Vagina (tissue), 2 donors: ENCODE data around the gene UGT1A3.

Source experiments
- POLR2A ChIP-seq, 2 donors: fragments of 450-650 bp; IDR thresholded peaks; one replicate each; pipeline ENCODE4 v1.6.1; 2017; ENCODE audit warnings: antibody characterized with exemption in 2 of 2, mild to moderate bottlenecking in 2 of 2, moderate library complexity in 2 of 2
- POLR2AphosphoS5 ChIP-seq, 2 donors: sonication (generic); formaldehyde crosslinking; IDR thresholded peaks; one replicate each; pipeline ENCODE4 v1.9.0; 2017; ENCODE audit warnings: antibody characterized with exemption in 2 of 2, mild to moderate bottlenecking in 2 of 2, low read depth in 1 of 2; ENCODE audit not compliant: insufficient read depth in 1 of 2
- TF ChIP-seq, protein P1 (sequence below), 3 experiments: fragments of 450-650 bp in 2 of 3; fragments of 200-600 bp in 1 of 3; sonication (generic) in 1 of 3; IDR thresholded peaks; one replicate each; pipeline ENCODE4 v1.5.1; 2017 to 2019; ENCODE audit warnings: antibody characterized with exemption in 3 of 3, mild to moderate bottlenecking in 2 of 3, moderate library complexity in 2 of 3

DNA sequence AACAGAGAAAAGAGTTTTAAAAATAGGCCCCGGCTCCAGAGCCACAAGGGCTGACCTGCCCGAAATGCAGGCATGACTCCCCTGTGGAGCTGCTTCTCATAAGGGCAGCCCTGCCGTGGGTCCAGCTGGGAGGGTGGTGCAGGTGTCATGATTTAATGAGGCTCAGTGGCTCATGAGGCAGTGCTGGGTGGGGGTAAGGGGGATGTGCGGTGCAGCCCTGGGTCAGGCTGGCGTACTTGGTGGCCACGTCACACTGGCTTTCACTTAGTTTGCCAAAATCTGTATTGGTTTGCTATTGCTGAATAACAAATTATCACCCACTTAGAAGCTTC lies 91.9 kb downstream of the UGT1A3 start:
- TF ChIP-seq POLR2A (IDR thresholded peaks at IDR 0.05) (no peak), POLR2AphosphoS5 (IDR thresholded peaks at IDR 0.05; ENCODE audit: insufficient read depth in 1 of 2, low read depth in 1 of 2) (no peak)
- TF ChIP-seq, protein P1, sequence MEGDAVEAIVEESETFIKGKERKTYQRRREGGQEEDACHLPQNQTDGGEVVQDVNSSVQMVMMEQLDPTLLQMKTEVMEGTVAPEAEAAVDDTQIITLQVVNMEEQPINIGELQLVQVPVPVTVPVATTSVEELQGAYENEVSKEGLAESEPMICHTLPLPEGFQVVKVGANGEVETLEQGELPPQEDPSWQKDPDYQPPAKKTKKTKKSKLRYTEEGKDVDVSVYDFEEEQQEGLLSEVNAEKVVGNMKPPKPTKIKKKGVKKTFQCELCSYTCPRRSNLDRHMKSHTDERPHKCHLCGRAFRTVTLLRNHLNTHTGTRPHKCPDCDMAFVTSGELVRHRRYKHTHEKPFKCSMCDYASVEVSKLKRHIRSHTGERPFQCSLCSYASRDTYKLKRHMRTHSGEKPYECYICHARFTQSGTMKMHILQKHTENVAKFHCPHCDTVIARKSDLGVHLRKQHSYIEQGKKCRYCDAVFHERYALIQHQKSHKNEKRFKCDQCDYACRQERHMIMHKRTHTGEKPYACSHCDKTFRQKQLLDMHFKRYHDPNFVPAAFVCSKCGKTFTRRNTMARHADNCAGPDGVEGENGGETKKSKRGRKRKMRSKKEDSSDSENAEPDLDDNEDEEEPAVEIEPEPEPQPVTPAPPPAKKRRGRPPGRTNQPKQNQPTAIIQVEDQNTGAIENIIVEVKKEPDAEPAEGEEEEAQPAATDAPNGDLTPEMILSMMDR (IDR thresholded peaks at IDR 0.05), result no peak
